ENCODE measurements around the gene BCL2L11. TPM values are rescaled to one million over a fixed set of nuclear protein-coding genes. Genes with fewer than 3 reads are reported as not detected.

The BCL2L11 gene
- total and polyA plus RNA-seq, 10 of the 15 experiments (the other 5 are each of a cell fraction or from before 2014, with no cell fraction given) = 0.29 to 10.1 (median 1.1) TPM

- TF ChIP-seq ZBTB40 (IDR thresholded peaks at IDR 0.05; ENCODE audit: borderline replicate concordance) (no peak), RELA (IDR thresholded peaks at IDR 0.05; ENCODE audit: borderline replicate concordance, partially characterized antibody) (no peak), POLR2A (IDR thresholded peaks at IDR 0.05; ENCODE audit: low read depth, low read length) (no peak), KAT2A (conservative IDR thresholded peaks at IDR 0.05; ENCODE audit: control insufficient read depth, low read depth, low read length) (no peak), USF2 (IDR thresholded peaks at IDR 0.05; ENCODE audit: borderline replicate concordance, low read depth, low read length) (no peak), TCF3 (IDR thresholded peaks at IDR 0.05; ENCODE audit: borderline replicate concordance, insufficient read depth, low read depth, low read length) (no peak), PRDM15 (CRISPR knock-in tag; IDR thresholded peaks at IDR 0.05) (no peak), EGR1 (IDR thresholded peaks at IDR 0.05; ENCODE audit: borderline replicate concordance in 1 of 2, low read depth in 2 of 2, low read length in 2 of 2) (no peak), CREM (IDR thresholded peaks at IDR 0.05; ENCODE audit: low read depth) (no peak), LARP7 (IDR thresholded peaks at IDR 0.05) (no peak), CBX5 (IDR thresholded peaks at IDR 0.05; ENCODE audit: low read depth) (no peak), RAD51 (IDR thresholded peaks at IDR 0.05) (no peak), HCFC1 (IDR thresholded peaks at IDR 0.05; ENCODE audit: low read length) (no peak), CHD2 (IDR thresholded peaks at IDR 0.05; ENCODE audit: borderline replicate concordance, low read depth, low read length) (no peak), ZZZ3 (IDR thresholded peaks at IDR 0.05; ENCODE audit: control insufficient read depth, insufficient read length, low read depth) (no peak), CEBPB (IDR thresholded peaks at IDR 0.05; ENCODE audit: borderline replicate concordance in 1 of 2, low read depth in 2 of 2, low read length in 2 of 2) (no peak), PAX8 (IDR thresholded peaks at IDR 0.05) (no peak), SMARCA5 (IDR thresholded peaks at IDR 0.05) (no peak), ZNF217 (IDR thresholded peaks at IDR 0.05) (peak; percentile 72; the same call in 1 of the 2 replicates)
- TF ChIP-seq, protein P1, sequence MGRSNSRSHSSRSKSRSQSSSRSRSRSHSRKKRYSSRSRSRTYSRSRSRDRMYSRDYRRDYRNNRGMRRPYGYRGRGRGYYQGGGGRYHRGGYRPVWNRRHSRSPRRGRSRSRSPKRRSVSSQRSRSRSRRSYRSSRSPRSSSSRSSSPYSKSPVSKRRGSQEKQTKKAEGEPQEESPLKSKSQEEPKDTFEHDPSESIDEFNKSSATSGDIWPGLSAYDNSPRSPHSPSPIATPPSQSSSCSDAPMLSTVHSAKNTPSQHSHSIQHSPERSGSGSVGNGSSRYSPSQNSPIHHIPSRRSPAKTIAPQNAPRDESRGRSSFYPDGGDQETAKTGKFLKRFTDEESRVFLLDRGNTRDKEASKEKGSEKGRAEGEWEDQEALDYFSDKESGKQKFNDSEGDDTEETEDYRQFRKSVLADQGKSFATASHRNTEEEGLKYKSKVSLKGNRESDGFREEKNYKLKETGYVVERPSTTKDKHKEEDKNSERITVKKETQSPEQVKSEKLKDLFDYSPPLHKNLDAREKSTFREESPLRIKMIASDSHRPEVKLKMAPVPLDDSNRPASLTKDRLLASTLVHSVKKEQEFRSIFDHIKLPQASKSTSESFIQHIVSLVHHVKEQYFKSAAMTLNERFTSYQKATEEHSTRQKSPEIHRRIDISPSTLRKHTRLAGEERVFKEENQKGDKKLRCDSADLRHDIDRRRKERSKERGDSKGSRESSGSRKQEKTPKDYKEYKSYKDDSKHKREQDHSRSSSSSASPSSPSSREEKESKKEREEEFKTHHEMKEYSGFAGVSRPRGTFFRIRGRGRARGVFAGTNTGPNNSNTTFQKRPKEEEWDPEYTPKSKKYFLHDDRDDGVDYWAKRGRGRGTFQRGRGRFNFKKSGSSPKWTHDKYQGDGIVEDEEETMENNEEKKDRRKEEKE (IDR thresholded peaks at IDR 0.05) = no peak
Measured at GRCh38 chr2:111145103-111145760, 24.5 kb downstream of the BCL2L11 start (continued).

All from GM12878 (cell line).